NCI-H526 (cell line): ENCODE measurements around the gene MTX1.

Experiments
- DNase-seq, 2 experiments: peaks; one replicate each; lab custom pipeline; 2025; lab: John Stamatoyannopoulos, UW

MTX1 gene

GRCh38 chr1:155174324-155175280 lies 33.9 kb upstream of the MTX1 start:
- DNase-seq = peak in 1 of 2 experiments; percentile 93

GRCh38 chr1:155175281-155175926 lies 33.1 kb upstream of the MTX1 start:
- no peak for DNase-seq

- DNase-seq = peak; percentile 69 to 77
Measured at GRCh38 chr1:155175927-155176371, 32.5 kb upstream of the MTX1 start.

GRCh38 chr1:155176544-155177071 lies 31.9 kb upstream of the MTX1 start:
- DNase-seq = peak; percentile 88 to 95

GRCh38 chr1:155177192-155177917 lies 31.1 kb upstream of the MTX1 start:
- no peak for DNase-seq

- DNase-seq = no peak
Measured at GRCh38 chr1:155177918-155178281, 30.6 kb upstream of the MTX1 start.

- no peak for DNase-seq
Measured at GRCh38 chr1:155178441-155179111, 29.9 kb upstream of the MTX1 start.

- DNase-seq = no peak
Measured at GRCh38 chr1:155179112-155180031, 29.1 kb upstream of the MTX1 start.

- no peak for DNase-seq
Measured at GRCh38 chr1:155181371-155182051, 27.0 kb upstream of the MTX1 start.

- no peak for DNase-seq
Measured at GRCh38 chr1:155182052-155182550, 26.4 kb upstream of the MTX1 start.

- no peak for DNase-seq
Measured at GRCh38 chr1:155183775-155184221, 24.7 kb upstream of the MTX1 start.

- no peak for DNase-seq
Measured at GRCh38 chr1:155184351-155184811, 24.1 kb upstream of the MTX1 start.

GRCh38 chr1:155184835-155185782 lies 23.4 kb upstream of the MTX1 start:
- peak in 1 of 2 experiments; percentile 50 for DNase-seq

- DNase-seq = no peak
Measured at GRCh38 chr1:155185783-155186066, 22.8 kb upstream of the MTX1 start.

- peak; percentile 80 to 91 for DNase-seq
Measured at GRCh38 chr1:155186067-155186793, 22.3 kb upstream of the MTX1 start.

- peak; percentile 80 to 91 for DNase-seq
Measured at GRCh38 chr1:155186794-155187455, 21.6 kb upstream of the MTX1 start.

GRCh38 chr1:155187456-155187891 lies 21.0 kb upstream of the MTX1 start:
- DNase-seq = no peak
